ENCODE data around the gene OLFML2B.

OLFML2B gene

GRCh38 chr1:162036163-162036562 lies 12.5 kb upstream of the OLFML2B start:
- no peak overlapping the region for H3K4me2 ChIP-seq (ENCODE audit: low read length)

GRCh38 chr1:162035241-162035640 lies 11.6 kb upstream of the OLFML2B start:
- peaks cover 54% of the 10 kb centered on the region for H3K27me3 ChIP-seq (ENCODE audit: low read depth, low read length)
- no peaks in the 10 kb centered on the region for H3K9me3 ChIP-seq (ENCODE audit: insufficient read depth, low read length)
- H4K20me1 ChIP-seq (ENCODE audit: insufficient read depth, low read length): no peaks in the 10 kb centered on the region
- H3K4me3 ChIP-seq (ENCODE audit: low read length): no peak overlapping the region
- H3K79me2 ChIP-seq (ENCODE audit: low read length): no peaks in the 10 kb centered on the region
- peaks cover 6% of the 10 kb centered on the region for H3K4me1 ChIP-seq (ENCODE audit: low read length)
- H2AFZ ChIP-seq (ENCODE audit: low read depth, low read length): no peak overlapping the region
- no peak overlapping the region for H3K27ac ChIP-seq (ENCODE audit: low read length)
- no peak overlapping the region for H3K4me2 ChIP-seq (ENCODE audit: low read length)
- no peaks in the 10 kb centered on the region for H3K36me3 ChIP-seq (replicated peaks; ENCODE audit: low read depth, low read length)
- TF ChIP-seq EZH2phosphoT487 (IDR thresholded peaks at IDR 0.05; ENCODE audit: low read depth) (no peak), CTCF (IDR thresholded peaks at IDR 0.05; ENCODE audit: low read depth, low read length) (no peak)
- no peak overlapping the region for H3K9ac ChIP-seq (ENCODE audit: low read length)

More at GRCh38 chr1:162036163-162036562, 12.5 kb upstream of the OLFML2B start:
- H3K4me1 ChIP-seq (ENCODE audit: low read length): peaks cover 6% of the 10 kb centered on the region
- no peak overlapping the region for H2AFZ ChIP-seq (ENCODE audit: low read depth, low read length)
- H3K79me2 ChIP-seq (ENCODE audit: low read length): no peaks in the 10 kb centered on the region
- H3K9me3 ChIP-seq (ENCODE audit: insufficient read depth, low read length): no peaks in the 10 kb centered on the region
- H3K4me3 ChIP-seq (ENCODE audit: low read length): no peak overlapping the region
- H3K27ac ChIP-seq (ENCODE audit: low read length): no peak overlapping the region
- no peak for TF ChIP-seq EZH2phosphoT487 (IDR thresholded peaks at IDR 0.05; ENCODE audit: low read depth)
- TF ChIP-seq CTCF (IDR thresholded peaks at IDR 0.05; ENCODE audit: low read depth, low read length): no peak
- no peaks in the 10 kb centered on the region for H3K36me3 ChIP-seq (replicated peaks; ENCODE audit: low read depth, low read length)
- H3K9ac ChIP-seq (ENCODE audit: low read length): no peak overlapping the region
- H3K27me3 ChIP-seq (ENCODE audit: low read depth, low read length): peaks cover 50% of the 10 kb centered on the region
- H4K20me1 ChIP-seq (ENCODE audit: insufficient read depth, low read length): no peaks in the 10 kb centered on the region

GRCh38 chr1:162033428-162033827 lies 9.8 kb upstream of the OLFML2B start:
- TF ChIP-seq CTCF (IDR thresholded peaks at IDR 0.05; ENCODE audit: low read depth, low read length) (no peak), EZH2phosphoT487 (IDR thresholded peaks at IDR 0.05; ENCODE audit: low read depth) (no peak)
- H3K36me3 ChIP-seq (replicated peaks; ENCODE audit: low read depth, low read length): no peaks in the 10 kb centered on the region
- peaks cover 15% of the 10 kb centered on the region for H3K4me1 ChIP-seq (ENCODE audit: low read length)
- H3K4me3 ChIP-seq (ENCODE audit: low read length): no peak overlapping the region
- H3K9ac ChIP-seq (ENCODE audit: low read length): no peak overlapping the region
- no peaks in the 10 kb centered on the region for H4K20me1 ChIP-seq (ENCODE audit: insufficient read depth, low read length)
- peaks cover 50% of the 10 kb centered on the region for H3K27me3 ChIP-seq (ENCODE audit: low read depth, low read length)
- no peaks in the 10 kb centered on the region for H3K9me3 ChIP-seq (ENCODE audit: insufficient read depth, low read length)
- H3K4me2 ChIP-seq (ENCODE audit: low read length): no peak overlapping the region
- no peaks in the 10 kb centered on the region for H3K79me2 ChIP-seq (ENCODE audit: low read length)
- H2AFZ ChIP-seq (ENCODE audit: low read depth, low read length): no peak overlapping the region
- no peak overlapping the region for H3K27ac ChIP-seq (ENCODE audit: low read length)

GRCh38 chr1:162030759-162031280 lies 7.2 kb upstream of the OLFML2B start:
- TF ChIP-seq EZH2phosphoT487 (IDR thresholded peaks at IDR 0.05; ENCODE audit: low read depth) (no peak), CTCF (IDR thresholded peaks at IDR 0.05; ENCODE audit: low read depth, low read length) (no peak)
- H3K4me3 ChIP-seq (ENCODE audit: low read length): no peak overlapping the region
- H3K36me3 ChIP-seq (replicated peaks; ENCODE audit: low read depth, low read length): peaks cover 7% of the 10 kb centered on the region
- H3K9me3 ChIP-seq (ENCODE audit: insufficient read depth, low read length): peaks cover 20% of the 10 kb centered on the region; the same call in 1 of the 2 replicates
- peaks cover 23% of the 10 kb centered on the region for H3K4me1 ChIP-seq (ENCODE audit: low read length)
- H2AFZ ChIP-seq (ENCODE audit: low read depth, low read length): no peak overlapping the region
- no peaks in the 10 kb centered on the region for H3K79me2 ChIP-seq (ENCODE audit: low read length)
- H3K27me3 ChIP-seq (ENCODE audit: low read depth, low read length): peaks cover 48% of the 10 kb centered on the region
- H3K4me2 ChIP-seq (ENCODE audit: low read length): no peak overlapping the region
- H3K9ac ChIP-seq (ENCODE audit: low read length): no peak overlapping the region
- H4K20me1 ChIP-seq (ENCODE audit: insufficient read depth, low read length): no peaks in the 10 kb centered on the region
- no peak overlapping the region for H3K27ac ChIP-seq (ENCODE audit: low read length)

All from OCI-LY3 (cell line).